K562 (cell line): ENCODE measurements around the gene BCHE. TPM values are rescaled to one million over a fixed set of nuclear protein-coding genes. Genes with fewer than 3 reads are reported as not detected.

Experiments used
- ATAC-seq: fragments of 200-7000 bp; cut with Tn5 transposase; 3 replicates; pipeline ENCODE4 v1.9.1; 2020; ENCODE audit warnings: moderate library complexity
- BruUV-seq: library from RNA; stranded (reverse); fragments of 400-500 nt; replicated peaks from 2 replicates; lab custom pipeline; 2021; lab: Mats Ljungman, UMichigan
- CTCF ChIA-PET: fragments of 300-600 bp; formaldehyde crosslinking; extraction: SDS; loops from one replicate; lab custom pipeline; 2021; ENCODE audit warnings: low intra/inter-chr PET ratio; lab: Yijun Ruan, JAX
- POLR2A ChIA-PET: fragments of 300-600, 350-650 bp; sonication (Branson Sonifier 250); formaldehyde crosslinking; extraction: SDS; loops from one replicate; lab custom pipeline; 2021; ENCODE audit warnings: antibody characterized with exemption, inconsistent platforms; lab: Yijun Ruan, JAX
- DNase-seq, 4 experiments: peaks; one replicate each; pipeline versions ENCODE4 v3.0.0 to v3.0.0-alpha.2; 2011 to 2018; ENCODE audit warnings: low spot score in 3 of 4, mixed read lengths in 3 of 4; ENCODE audit errors: extremely low read depth in 1 of 4
- FAIRE-seq: peaks from 2 replicates; lab custom pipeline; 2011; peaks lifted over from hg19 to GRCh38; lab: Jason Lieb, UNC
- H2AFZ ChIP-seq: 2 replicates; pipeline ENCODE4 v1.6.0; 2011; ENCODE audit warnings: low read depth, low read length, control low read depth, inconsistent platforms
- H3K27ac ChIP-seq: fragments of 200-600 bp; 3 replicates; pipeline ENCODE4 v1.8.0; 2011; ENCODE audit warnings: low read depth, mild to moderate bottlenecking, control low read depth, inconsistent platforms, low read length, moderate library complexity, mixed read lengths; ENCODE audit errors: extremely low read depth
- H3K27me3 ChIP-seq, 2 experiments: fragments of 300-600 bp in 1 of 2; 2 replicates in 1 of 2; 3 replicates in 1 of 2; pipeline versions ENCODE4 v1.6.0 to v1.8.0; 2011; ENCODE audit warnings: inconsistent platforms in 2 of 2, low read length in 2 of 2, mild to moderate bottlenecking in 1 of 2, mixed read lengths in 1 of 2, moderate library complexity in 1 of 2; ENCODE audit not compliant: control insufficient read depth in 2 of 2, insufficient read depth in 2 of 2
- H3K36me3 ChIP-seq: fragments of 300-600 bp; 3 replicates; pipeline ENCODE4 v1.8.0; 2011; ENCODE audit warnings: mild to moderate bottlenecking, low read length, inconsistent platforms; ENCODE audit not compliant: control insufficient read depth, insufficient read depth
- H3K4me1 ChIP-seq, 2 experiments: fragments of 200-600 bp in 1 of 2; replicated peaks in 1 of 2; 2 replicates in 1 of 2; 3 replicates in 1 of 2; pipeline versions ENCODE4 v1.5.1 to v1.8.0; 2011; ENCODE audit warnings: inconsistent platforms in 2 of 2, low read length in 2 of 2, mild to moderate bottlenecking in 1 of 2, mixed read lengths in 1 of 2, moderate library complexity in 1 of 2; ENCODE audit not compliant: control insufficient read depth in 2 of 2, insufficient read depth in 2 of 2
- H3K4me2 ChIP-seq: 2 replicates; pipeline ENCODE4 v1.6.1; 2011; ENCODE audit warnings: low read length, control low read depth, inconsistent platforms, mixed read lengths; ENCODE audit not compliant: insufficient read depth
- H3K4me3 ChIP-seq: fragments of 200-600 bp; sonication (generic), shearing (Covaris generic); 2 replicates; pipeline ENCODE4 v1.5.1; 2016; ENCODE audit warnings: control low read depth, inconsistent platforms
- H3K79me2 ChIP-seq: fragments of 200-600 bp; 3 replicates; pipeline ENCODE4 v1.8.0; 2011; ENCODE audit warnings: low read length, inconsistent platforms; ENCODE audit not compliant: control insufficient read depth, insufficient read depth
- H3K9ac ChIP-seq, 2 experiments: 2 replicates each; pipeline versions ENCODE4 v1.6.0 to v1.6.1; 2011; ENCODE audit warnings: low read depth in 2 of 2, low read length in 2 of 2, control low read depth in 1 of 2, inconsistent platforms in 1 of 2, mild to moderate bottlenecking in 1 of 2, mixed read lengths in 1 of 2; ENCODE audit not compliant: insufficient read depth in 1 of 2
- H3K9me1 ChIP-seq: one replicate; pipeline ENCODE4 v1.6.0; 2011; ENCODE audit warnings: inconsistent platforms, mild to moderate bottlenecking, low read length, moderate library complexity; ENCODE audit not compliant: control insufficient read depth, insufficient read depth
- H3K9me3 ChIP-seq: replicated peaks from 2 replicates; pipeline ENCODE4 v1.5.1; 2011; ENCODE audit warnings: low read depth, low read length, inconsistent platforms; ENCODE audit not compliant: control insufficient read depth, insufficient read depth
- H4K20me1 ChIP-seq: replicated peaks from 2 replicates; pipeline ENCODE4 v1.6.1; 2011; ENCODE audit warnings: low read length, inconsistent platforms, mixed read lengths; ENCODE audit not compliant: control insufficient read depth, insufficient read depth
- CHAMP1 ChIP-seq: fragments of 450-650 bp; IDR thresholded peaks from 2 replicates; pipeline ENCODE4 v1.6.1; 2016; ENCODE audit warnings: mild to moderate bottlenecking
- CLOCK ChIP-seq: fragments of 250-450 bp; sonication (Bioruptor Pico); IDR thresholded peaks from 2 replicates; pipeline ENCODE4 v1.4.0; 2020; ENCODE audit warnings: mild to moderate bottlenecking, moderate library complexity, borderline replicate concordance
- DPF2 ChIP-seq: fragments of 450-650 bp; IDR thresholded peaks from 2 replicates; pipeline ENCODE4 v1.6.1; 2016
- KLF6 ChIP-seq: fragments of 250-450 bp; sonication (Bioruptor Pico); IDR thresholded peaks from 2 replicates; pipeline ENCODE4 v1.4.0; 2020; ENCODE audit warnings: mild to moderate bottlenecking, moderate library complexity, borderline replicate concordance
- MCM5 ChIP-seq: fragments of 450-650 bp; IDR thresholded peaks from 2 replicates; pipeline ENCODE4 v1.6.1; 2016; ENCODE audit warnings: low read depth
- MTA1 ChIP-seq: fragments of 450-650 bp; IDR thresholded peaks from 2 replicates; pipeline ENCODE4 v1.6.1; 2017; ENCODE audit warnings: borderline replicate concordance
- NR2C1 ChIP-seq, 2 experiments: fragments of 450-650 bp; IDR thresholded peaks; 2 replicates each; pipeline ENCODE4 v1.6.1; 2017; ENCODE audit warnings: mild to moderate bottlenecking in 2 of 2, antibody characterized with exemption in 1 of 2, inconsistent platforms in 1 of 2, missing compliant biosample characterization in 1 of 2, missing genetic modification characterization in 1 of 2
- SMARCB1 ChIP-seq: IDR thresholded peaks from 2 replicates; pipeline ENCODE4 v1.6.1; 2011; ENCODE audit warnings: improper control_type of control experiment, low read depth; ENCODE audit not compliant: insufficient read length
- STAG1 ChIP-seq: sonication (generic); formaldehyde crosslinking; IDR thresholded peaks from 2 replicates; pipeline ENCODE4 v1.5.0; 2020; ENCODE audit warnings: missing genetic modification reagents, borderline replicate concordance
- STAT5B ChIP-seq: fragments of 250-450 bp; sonication (Bioruptor Pico); IDR thresholded peaks from 2 replicates; pipeline ENCODE4 v1.8.0; 2021; ENCODE audit warnings: mild to moderate bottlenecking, inconsistent platforms
- TGIF2 ChIP-seq: sonication (generic); formaldehyde crosslinking; IDR thresholded peaks from 2 replicates; pipeline ENCODE4 v1.8.1; 2022; ENCODE audit warnings: mild to moderate bottlenecking, missing genetic modification reagents, moderate library complexity
- ZNF212 ChIP-seq: fragments of 450-650 bp; formaldehyde crosslinking; IDR thresholded peaks from 2 replicates; pipeline ENCODE4 v1.4.0; 2020; ENCODE audit warnings: mild to moderate bottlenecking
- ZNF431 ChIP-seq: sonication (generic); formaldehyde crosslinking; IDR thresholded peaks from 2 replicates; pipeline ENCODE4 v1.8.0; 2022; ENCODE audit warnings: mild to moderate bottlenecking, missing genetic modification reagents
- WGBS: fragments of 100-300 bp; shearing (Covaris generic); methylation state at CpG from one replicate; pipeline ENCODE4 v1.1.6; 2016; ENCODE audit warnings: low coverage, mixed read lengths; ENCODE audit not compliant: insufficient coverage; ENCODE audit errors: missing lambda C conversion rate; 5-methylcytosine and 5-hydroxymethylcytosine counted together
- in situ Hi-C: fragments of 300-500 bp; cut with MboI; formaldehyde crosslinking; loops from 4 replicates; pipeline ENCODE4 v1.15.0; 2018; ENCODE audit warnings: inconsistent platforms, mixed read lengths
- intact Hi-C: fragments of 100-400 bp; cut with micrococcal nuclease; formaldehyde crosslinking; loops from 2 replicates; pipeline ENCODE4 v1.14.2; 2022
- polyA plus RNA-seq, 8 experiments: library from polyadenylated mRNA; depleted of rRNA in 4 of 8; stranded (reverse) in 5 of 8; unstranded in 3 of 8; fragments of >200 nt; fragmentation: Nextera tagmentation in 2 of 8; fragmentation: Illumina TruSeq in 1 of 8; extraction: Ambion mirVana in 2 of 8; extraction: Trizol in 1 of 8; gene quantifications; 2 replicates each; pipeline versions ENCODE4 v1.2.1 to v1.2.3, GENCODE V29; 2011 to 2014; ENCODE audit warnings: inconsistent platforms in 1 of 8, missing spikeins in 1 of 8
- total RNA-seq, 7 experiments: library from RNA; depleted of rRNA in 6 of 7; stranded (reverse); fragments of >200 nt in 6 of 7; fragmentation: Illumina TruSeq in 2 of 7; extraction: Trizol in 2 of 7; gene quantifications; 2 replicates each; pipeline versions ENCODE4 v1.2.1 to v1.2.3, GENCODE V29; 2011 to 2021; ENCODE audit warnings: low replicate concordance in 1 of 7

BCHE gene
- total and polyA plus RNA-seq, 9 of the 15 experiments (the other 6 are each of a cell fraction or from before 2014, with no cell fraction given) = 0.09 to 0.24 (median 0.12) TPM; not detected in 2

- BruUV-seq = no TSS peak
- no peak for FAIRE-seq
- ChIA-PET CTCF (no interaction called here), POLR2A (no interaction called here)
- H3K79me2 ChIP-seq = no peaks in the 10 kb centered on the region
- intact Hi-C loops = no loop called here
- no peaks in the 10 kb centered on the region for H3K4me1 ChIP-seq
- no peak overlapping the region for H3K9ac ChIP-seq
- in situ Hi-C loops = no loop called here
- H3K9me3 ChIP-seq = no peaks in the 10 kb centered on the region; the same call in 1 of the 2 replicates
- H3K27ac ChIP-seq = no peak overlapping the region
- H3K27me3 ChIP-seq = no peaks in the 10 kb centered on the region
- H4K20me1 ChIP-seq = no peaks in the 10 kb centered on the region
- H3K36me3 ChIP-seq = no peaks in the 10 kb centered on the region
- H3K4me2 ChIP-seq = no peak overlapping the region
- 0% methylated on average over 1 of the region's 1 CpG for WGBS
- H2AFZ ChIP-seq = no peak overlapping the region
- no peak for TF ChIP-seq SMARCB1
- no peak for TF ChIP-seq STAG1
- ATAC-seq = no peak
- H3K9me1 ChIP-seq = no peaks in the 10 kb centered on the region
- H3K4me3 ChIP-seq = no peak overlapping the region
- DNase-seq = no peak
Observed at GRCh38 chr3:165816209-165816608, 21.0 kb downstream of the BCHE start.

GRCh38 chr3:165815682-165816081, 21.5 kb downstream of the BCHE start:
- Histone ChIP-seq H3K9ac (no peak overlapping the region), H3K4me1 (no peaks in the 10 kb centered on the region), H3K4me3 (no peak overlapping the region), H4K20me1 (no peaks in the 10 kb centered on the region), H3K9me3 (no peaks in the 10 kb centered on the region; the same call in 1 of the 2 replicates), H3K9me1 (no peaks in the 10 kb centered on the region), H3K27me3 (no peaks in the 10 kb centered on the region), H3K36me3 (no peaks in the 10 kb centered on the region), H3K27ac (no peak overlapping the region), H3K79me2 (no peaks in the 10 kb centered on the region), H3K4me2 (no peak overlapping the region), H2AFZ (no peak overlapping the region)
- in situ Hi-C loops (no loop called here), intact Hi-C loops (no loop called here)
- DNase-seq = no peak
- POLR2A ChIA-PET = no interaction called here
- CTCF ChIA-PET = no interaction called here
- no peak for FAIRE-seq
- BruUV-seq = no TSS peak
- WGBS = 3% methylated on average over 2 of the region's 2 CpGs
- no peak for ATAC-seq
- TF ChIP-seq MTA1 = no peak
- no peak for TF ChIP-seq STAT5B (CRISPR knock-in tag)
- no peak for TF ChIP-seq CHAMP1
- TF ChIP-seq MCM5 = no peak
- TF ChIP-seq KLF6 (CRISPR knock-in tag) = no peak
- TF ChIP-seq CLOCK = no peak
- TF ChIP-seq DPF2 = no peak
- no peak for TF ChIP-seq TGIF2 (CRISPR knock-in tag)
- no peak for TF ChIP-seq NR2C1 (IDR thresholded peaks at IDR 0.05)
- TF ChIP-seq NR2C1 (tag; IDR thresholded peaks at IDR 0.05) = no peak
- no peak for TF ChIP-seq ZNF212
- TF ChIP-seq ZNF431 = no peak
